Neural cell (in vitro differentiated cells): ENCODE data around the gene RAB5A.

Experiments
- EP300 ChIP-seq: fragments of 450-650 bp; conservative IDR thresholded peaks from 2 replicates; pipeline ENCODE4 v1.6.1; 2014; ENCODE audit warnings: antibody characterized with exemption, mild to moderate bottlenecking, moderate library complexity; ENCODE audit not compliant: poor library complexity, severe bottlenecking
- EZH2 ChIP-seq: fragments of 200-600, 300-800 bp; shearing (Covaris generic), sonication (generic); IDR thresholded peaks from 2 replicates; pipeline ENCODE4 v1.6.1; 2014; ENCODE audit warnings: antibody characterized with exemption, low read length, borderline replicate concordance, mild to moderate bottlenecking; ENCODE audit not compliant: insufficient read depth, poor library complexity, severe bottlenecking
- MXI1 ChIP-seq: fragments of 450-650 bp; conservative IDR thresholded peaks from 2 replicates; pipeline ENCODE4 v1.6.1; 2014; ENCODE audit warnings: antibody characterized with exemption, mild to moderate bottlenecking; ENCODE audit not compliant: poor library complexity, severe bottlenecking
- POLR2AphosphoS5 ChIP-seq: IDR thresholded peaks from 2 replicates; pipeline ENCODE4 v1.6.1; 2012
- RAD21 ChIP-seq: fragments of 450-650 bp; conservative IDR thresholded peaks from 2 replicates; pipeline ENCODE4 v1.6.1; 2014; ENCODE audit warnings: antibody characterized with exemption, mild to moderate bottlenecking, moderate library complexity
- SMC3 ChIP-seq: fragments of 450-650 bp; conservative IDR thresholded peaks from 2 replicates; pipeline ENCODE4 v1.6.1; 2014; ENCODE audit warnings: antibody characterized with exemption, mild to moderate bottlenecking, moderate library complexity; ENCODE audit not compliant: poor library complexity
- TAF1 ChIP-seq: IDR thresholded peaks from 2 replicates; pipeline ENCODE4 v1.6.1; 2012; ENCODE audit warnings: low read depth
- TF ChIP-seq, protein P1 (sequence below): fragments of 450-650 bp; IDR thresholded peaks from 2 replicates; pipeline ENCODE4 v1.5.1; 2014; ENCODE audit warnings: antibody characterized with exemption, mild to moderate bottlenecking, moderate library complexity; ENCODE audit not compliant: poor library complexity, severe bottlenecking
- TF ChIP-seq, protein P2 (sequence below): IDR thresholded peaks from 2 replicates; pipeline ENCODE4 v1.6.1; 2012; ENCODE audit warnings: borderline replicate concordance

- TF ChIP-seq, protein P1, sequence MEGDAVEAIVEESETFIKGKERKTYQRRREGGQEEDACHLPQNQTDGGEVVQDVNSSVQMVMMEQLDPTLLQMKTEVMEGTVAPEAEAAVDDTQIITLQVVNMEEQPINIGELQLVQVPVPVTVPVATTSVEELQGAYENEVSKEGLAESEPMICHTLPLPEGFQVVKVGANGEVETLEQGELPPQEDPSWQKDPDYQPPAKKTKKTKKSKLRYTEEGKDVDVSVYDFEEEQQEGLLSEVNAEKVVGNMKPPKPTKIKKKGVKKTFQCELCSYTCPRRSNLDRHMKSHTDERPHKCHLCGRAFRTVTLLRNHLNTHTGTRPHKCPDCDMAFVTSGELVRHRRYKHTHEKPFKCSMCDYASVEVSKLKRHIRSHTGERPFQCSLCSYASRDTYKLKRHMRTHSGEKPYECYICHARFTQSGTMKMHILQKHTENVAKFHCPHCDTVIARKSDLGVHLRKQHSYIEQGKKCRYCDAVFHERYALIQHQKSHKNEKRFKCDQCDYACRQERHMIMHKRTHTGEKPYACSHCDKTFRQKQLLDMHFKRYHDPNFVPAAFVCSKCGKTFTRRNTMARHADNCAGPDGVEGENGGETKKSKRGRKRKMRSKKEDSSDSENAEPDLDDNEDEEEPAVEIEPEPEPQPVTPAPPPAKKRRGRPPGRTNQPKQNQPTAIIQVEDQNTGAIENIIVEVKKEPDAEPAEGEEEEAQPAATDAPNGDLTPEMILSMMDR = no peak
- TF ChIP-seq POLR2AphosphoS5 (no peak), EZH2 (no peak), EP300 (no peak), TAF1 (no peak), MXI1 (no peak), RAD21 (no peak), SMC3 (no peak)
- TF ChIP-seq, protein P2, sequence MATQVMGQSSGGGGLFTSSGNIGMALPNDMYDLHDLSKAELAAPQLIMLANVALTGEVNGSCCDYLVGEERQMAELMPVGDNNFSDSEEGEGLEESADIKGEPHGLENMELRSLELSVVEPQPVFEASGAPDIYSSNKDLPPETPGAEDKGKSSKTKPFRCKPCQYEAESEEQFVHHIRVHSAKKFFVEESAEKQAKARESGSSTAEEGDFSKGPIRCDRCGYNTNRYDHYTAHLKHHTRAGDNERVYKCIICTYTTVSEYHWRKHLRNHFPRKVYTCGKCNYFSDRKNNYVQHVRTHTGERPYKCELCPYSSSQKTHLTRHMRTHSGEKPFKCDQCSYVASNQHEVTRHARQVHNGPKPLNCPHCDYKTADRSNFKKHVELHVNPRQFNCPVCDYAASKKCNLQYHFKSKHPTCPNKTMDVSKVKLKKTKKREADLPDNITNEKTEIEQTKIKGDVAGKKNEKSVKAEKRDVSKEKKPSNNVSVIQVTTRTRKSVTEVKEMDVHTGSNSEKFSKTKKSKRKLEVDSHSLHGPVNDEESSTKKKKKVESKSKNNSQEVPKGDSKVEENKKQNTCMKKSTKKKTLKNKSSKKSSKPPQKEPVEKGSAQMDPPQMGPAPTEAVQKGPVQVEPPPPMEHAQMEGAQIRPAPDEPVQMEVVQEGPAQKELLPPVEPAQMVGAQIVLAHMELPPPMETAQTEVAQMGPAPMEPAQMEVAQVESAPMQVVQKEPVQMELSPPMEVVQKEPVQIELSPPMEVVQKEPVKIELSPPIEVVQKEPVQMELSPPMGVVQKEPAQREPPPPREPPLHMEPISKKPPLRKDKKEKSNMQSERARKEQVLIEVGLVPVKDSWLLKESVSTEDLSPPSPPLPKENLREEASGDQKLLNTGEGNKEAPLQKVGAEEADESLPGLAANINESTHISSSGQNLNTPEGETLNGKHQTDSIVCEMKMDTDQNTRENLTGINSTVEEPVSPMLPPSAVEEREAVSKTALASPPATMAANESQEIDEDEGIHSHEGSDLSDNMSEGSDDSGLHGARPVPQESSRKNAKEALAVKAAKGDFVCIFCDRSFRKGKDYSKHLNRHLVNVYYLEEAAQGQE = no peak
These were observed 15.1 kb downstream of the RAB5A start for GRCh38 chr3:19961960-19962359.
